ENCODE results near the gene KBTBD2. TPM values are rescaled to one million over a fixed set of nuclear protein-coding genes. Genes with fewer than 3 reads are reported as not detected.
"Not testable (repeated sequence)": the region's sequence is repeated elsewhere in the genome, so short reads cannot be mapped to it uniquely, and the experiment has no call there.

Gene KBTBD2
- total and polyA plus RNA-seq, 12 donors = 16.0 to 57.0 (median 25.8) TPM

DNA sequence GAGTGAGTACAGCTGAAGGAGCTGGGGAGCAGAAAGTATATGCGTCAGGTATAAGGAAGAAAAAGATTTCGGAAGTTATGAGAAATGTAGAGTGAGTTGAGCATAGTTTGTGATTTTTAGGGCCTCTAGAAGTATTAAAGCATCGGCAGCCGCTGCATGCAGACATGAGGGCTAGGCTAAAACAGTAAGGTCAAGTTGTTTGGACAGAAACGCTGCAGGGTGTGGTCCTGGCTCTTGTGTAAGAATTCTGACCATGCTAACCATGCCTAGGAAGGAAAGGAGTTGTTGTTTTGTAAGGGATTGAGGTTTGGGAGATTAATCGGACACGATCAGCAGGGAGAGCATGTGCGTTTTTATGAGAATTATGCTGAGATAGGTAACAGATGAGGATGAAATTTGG is 51.7 kb downstream of the KBTBD2 start:
- intact Hi-C loops (cut with DNase I) = loop anchor here in 1 of 2 donors (10.0 kb wide), 1 partner anchor 55 kb away; the partner anchor contains the start of gene KBTBD2
- not testable (repeated sequence) for H3K27ac ChIP-seq; DNase-seq; H3K4me1 ChIP-seq (replicated peaks in 1 of 2); H3K4me3 ChIP-seq; H3K36me3 ChIP-seq (replicated peaks in 1 of 2); H3K27me3 ChIP-seq; H3K9me3 ChIP-seq (replicated peaks in 1 of 3)
- 78 to 88% (median 83%) methylated on average over 8 of the region's 8 CpGs for WGBS, 4 donors

DNA sequence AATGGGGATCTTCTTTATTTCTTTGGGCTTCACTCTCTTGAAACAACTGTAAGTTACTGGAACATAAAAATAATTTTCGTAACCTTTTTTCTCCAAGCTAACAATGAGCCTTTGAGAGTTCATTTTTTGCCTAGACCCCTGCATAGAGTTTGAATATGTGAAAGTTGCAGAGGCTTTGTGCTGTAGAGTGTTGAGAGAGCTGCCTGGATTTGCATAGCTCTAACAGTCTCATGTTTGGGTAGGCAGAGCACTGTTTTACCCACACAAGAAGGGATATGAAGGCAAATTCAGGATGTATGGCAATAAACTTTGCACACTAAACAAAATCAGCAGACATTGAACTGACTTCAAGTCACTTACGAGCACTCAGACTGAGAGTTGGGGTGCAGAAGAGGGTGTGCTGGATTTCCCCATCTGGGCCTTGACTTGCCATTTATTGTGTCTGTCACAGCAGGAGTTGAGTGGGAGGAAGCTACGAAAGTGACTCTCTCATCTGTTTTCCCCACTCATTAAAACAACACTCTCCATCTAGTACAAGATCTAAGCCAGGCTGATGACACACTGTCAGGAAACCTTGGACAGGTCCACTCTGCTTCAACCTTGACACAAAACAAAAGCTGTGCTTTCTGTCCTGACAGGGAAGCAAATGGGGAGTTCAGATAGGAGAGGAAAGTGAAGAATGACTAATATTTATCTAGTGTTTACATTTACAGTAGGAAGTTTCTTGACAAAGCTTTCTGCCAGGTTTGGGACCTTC is 62.4 kb downstream of the KBTBD2 start:
- H3K27me3 ChIP-seq; DNase-seq; H3K36me3 ChIP-seq (replicated peaks in 1 of 2); H3K4me3 ChIP-seq; H3K4me1 ChIP-seq (replicated peaks in 1 of 2); intact Hi-C loops (cut with DNase I); H3K9me3 ChIP-seq (replicated peaks in 1 of 3): not testable (repeated sequence)
- WGBS, 4 donors = 40 to 100% (median 77%) methylated on average over 1 to 3 of the region's 3 CpGs
- peak overlapping the region in 1 of 5 donors; percentile 52 for H3K27ac ChIP-seq

Other genes with a start within 250 kb of the KBTBD2 start
- gene FKBP9, start 65.7 kb upstream of the KBTBD2 start, total RNA-seq = 100 to 1,000 TPM in 7 of 9 donors, 10 to 100 TPM in 2; 66.7 to 299 (median 164) TPM
- 10 to 100 TPM; 26.8 to 41.5 (median 39.8) TPM for gene FKBP9, start 65.7 kb upstream of the KBTBD2 start, polyA plus RNA-seq
- gene NT5C3A, start 171.0 kb upstream of the KBTBD2 start, total RNA-seq = 10 to 100 TPM in 8 of 9 donors, 1 to 10 TPM in 1; 10.0 to 65.5 (median 21.6) TPM
- 10 to 100 TPM; 13.1 to 34.4 (median 23.6) TPM for gene NT5C3A, start 171.0 kb upstream of the KBTBD2 start, polyA plus RNA-seq
- gene RP9, start 217.6 kb upstream of the KBTBD2 start, total RNA-seq = 10 to 100 TPM in 6 of 9 donors, 1 to 10 TPM in 3; 4.2 to 23.0 (median 11.8) TPM
- 10 to 100 TPM; 18.8 to 22.4 (median 19.9) TPM for gene RP9, start 217.6 kb upstream of the KBTBD2 start, polyA plus RNA-seq
- 10 to 100 TPM; 13.5 to 39.4 (median 25.8) TPM for gene BBS9, start 237.8 kb upstream of the KBTBD2 start, total RNA-seq
- 1 to 10 TPM; 5.6 to 8.4 (median 7.1) TPM for gene BBS9, start 237.8 kb upstream of the KBTBD2 start, polyA plus RNA-seq